Calu3 (cell line): ENCODE measurements around the gene KLC1. TPM values are rescaled to one million over a fixed set of nuclear protein-coding genes. Genes with fewer than 3 reads are reported as not detected.

Source experiments
- BruUV-seq: library from RNA; stranded (reverse); fragments of 400-500 nt; replicated peaks from 2 replicates; lab custom pipeline; 2021; lab: Mats Ljungman, UMichigan
- CTCF ChIA-PET: fragments of 300-600 bp; sonication (Branson Sonifier 250); formaldehyde crosslinking; loops from one replicate; lab custom pipeline; 2022; ENCODE audit warnings: antibody characterized with exemption; lab: Charles Lee
- DNase-seq: peaks from one replicate; pipeline ENCODE4 v3.0.0; 2022
- H3K27ac Mint-ChIP-seq: one replicate; pipeline ENCODE4 v1.8.0; 2022; ENCODE audit warnings: mixed read lengths; ENCODE audit not compliant: unreplicated experiment
- H3K27me3 Mint-ChIP-seq: one replicate; pipeline ENCODE4 v1.8.0; 2022; ENCODE audit warnings: mixed read lengths; ENCODE audit not compliant: unreplicated experiment
- H3K36me3 Mint-ChIP-seq: one replicate; pipeline ENCODE4 v1.8.0; 2022; ENCODE audit warnings: mild to moderate bottlenecking, moderate library complexity, mixed read lengths; ENCODE audit not compliant: insufficient read depth, unreplicated experiment
- H3K4me1 Mint-ChIP-seq: one replicate; pipeline ENCODE4 v1.8.0; 2022; ENCODE audit warnings: mild to moderate bottlenecking, low read depth, mixed read lengths; ENCODE audit not compliant: unreplicated experiment
- H3K4me3 Mint-ChIP-seq: one replicate; pipeline ENCODE4 v1.8.0; 2022; ENCODE audit warnings: mild to moderate bottlenecking, low read depth, moderate library complexity, mixed read lengths; ENCODE audit not compliant: unreplicated experiment
- H3K9me3 Mint-ChIP-seq: one replicate; pipeline ENCODE4 v1.8.0; 2022; ENCODE audit warnings: low read depth, mixed read lengths; ENCODE audit not compliant: unreplicated experiment
- CTCF ChIP-seq: fragments of 200-600 bp; IDR thresholded peaks from one replicate; pipeline ENCODE4 v1.8.0; 2022; ENCODE audit warnings: antibody characterized with exemption; ENCODE audit not compliant: unreplicated experiment
- intact Hi-C: fragments of 100-400 bp; cut with micrococcal nuclease; formaldehyde crosslinking; loops from one replicate; pipeline ENCODE4 v1.10.0; 2022; ENCODE audit not compliant: unreplicated experiment
- total RNA-seq: library from RNA; stranded (reverse); gene quantifications from 2 replicates; pipeline ENCODE4 v1.2.3, GENCODE V29; 2022

Gene KLC1
- total RNA-seq, 1 experiment from 2014 or later: 124 TPM

DNA sequence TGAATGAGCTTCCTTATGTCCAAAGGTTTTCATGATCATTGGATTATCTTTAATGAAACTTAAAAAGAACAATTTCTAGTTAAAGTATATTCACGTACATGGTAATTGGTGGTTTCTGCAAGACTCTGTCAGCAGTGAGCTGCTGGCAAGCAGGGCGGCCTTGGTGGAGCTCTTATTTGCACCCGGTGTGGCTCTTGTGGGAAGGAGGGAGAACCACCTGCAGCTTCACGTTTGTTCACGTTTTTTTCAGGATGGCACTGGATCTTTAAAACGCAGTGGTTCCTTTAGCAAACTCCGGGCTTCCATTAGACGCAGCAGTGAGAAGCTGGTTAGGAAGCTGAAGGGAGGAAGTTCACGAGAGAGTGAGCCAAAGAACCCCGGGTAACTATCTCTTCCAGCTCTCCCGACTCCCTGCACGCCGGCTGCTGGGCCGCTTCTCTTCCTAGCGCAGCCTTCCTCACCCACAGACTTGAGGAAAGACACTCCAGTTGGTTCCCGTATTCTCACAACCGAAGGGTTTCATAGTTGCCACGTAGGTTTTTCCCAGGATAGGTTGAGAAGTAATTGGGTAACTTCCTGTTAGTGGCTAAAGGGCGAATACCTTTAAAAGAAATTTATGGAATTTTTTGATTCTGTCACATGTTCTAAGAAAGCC lies 57.9 kb downstream of the KLC1 start:
- no peak for TF ChIP-seq CTCF
- Mint-ChIP-seq H3K27me3 (no peaks in the 10 kb centered on the region), H3K36me3 (peaks cover 45% of the 10 kb centered on the region), H3K27ac (no peak overlapping the region), H3K9me3 (no peaks in the 10 kb centered on the region), H3K4me1 (no peaks in the 10 kb centered on the region), H3K4me3 (no peak overlapping the region)
- intact Hi-C loops: no loop called here
- no TSS peak for BruUV-seq
- DNase-seq: no peak
- CTCF ChIA-PET: no interaction called here

GRCh38 chr14:103687712-103688111 lies 58.7 kb downstream of the KLC1 start:
- intact Hi-C loops: no loop called here
- no peaks in the 10 kb centered on the region for H3K4me1 Mint-ChIP-seq
- TF ChIP-seq CTCF: no peak
- H3K4me3 Mint-ChIP-seq: no peak overlapping the region
- H3K27ac Mint-ChIP-seq: no peak overlapping the region
- no peaks in the 10 kb centered on the region for H3K9me3 Mint-ChIP-seq
- DNase-seq: no peak
- CTCF ChIA-PET: no interaction called here
- H3K36me3 Mint-ChIP-seq: peaks cover 45% of the 10 kb centered on the region
- H3K27me3 Mint-ChIP-seq: no peaks in the 10 kb centered on the region
- no TSS peak for BruUV-seq

DNA sequence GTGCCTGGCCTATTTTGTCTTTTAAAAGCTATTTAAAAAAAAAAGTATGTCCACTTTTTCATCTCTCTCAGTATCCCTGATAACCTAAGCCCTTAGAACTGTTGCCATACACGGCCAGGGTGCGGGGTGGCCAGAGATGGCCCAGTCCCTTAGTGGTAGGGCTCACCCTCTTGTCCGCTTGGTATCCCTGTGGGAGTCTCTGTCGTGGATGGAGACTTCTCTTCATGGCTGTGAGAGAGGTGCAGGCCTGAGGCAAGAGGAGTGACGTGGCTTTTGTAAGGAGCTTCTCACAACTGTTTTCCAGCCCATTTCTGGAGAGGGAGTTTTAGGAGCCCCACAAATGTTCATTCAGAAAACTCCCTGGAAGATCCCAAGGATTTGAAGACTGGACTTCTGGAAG lies 59.4 kb downstream of the KLC1 start:
- no peak for DNase-seq
- no peaks in the 10 kb centered on the region for H3K9me3 Mint-ChIP-seq
- no peaks in the 10 kb centered on the region for H3K4me1 Mint-ChIP-seq
- no TSS peak for BruUV-seq
- intact Hi-C loops: no loop called here
- TF ChIP-seq CTCF: no peak
- H3K36me3 Mint-ChIP-seq: peaks cover 43% of the 10 kb centered on the region
- no peak overlapping the region for H3K27ac Mint-ChIP-seq
- no peak overlapping the region for H3K4me3 Mint-ChIP-seq
- H3K27me3 Mint-ChIP-seq: no peaks in the 10 kb centered on the region
- CTCF ChIA-PET: no interaction called here

DNA sequence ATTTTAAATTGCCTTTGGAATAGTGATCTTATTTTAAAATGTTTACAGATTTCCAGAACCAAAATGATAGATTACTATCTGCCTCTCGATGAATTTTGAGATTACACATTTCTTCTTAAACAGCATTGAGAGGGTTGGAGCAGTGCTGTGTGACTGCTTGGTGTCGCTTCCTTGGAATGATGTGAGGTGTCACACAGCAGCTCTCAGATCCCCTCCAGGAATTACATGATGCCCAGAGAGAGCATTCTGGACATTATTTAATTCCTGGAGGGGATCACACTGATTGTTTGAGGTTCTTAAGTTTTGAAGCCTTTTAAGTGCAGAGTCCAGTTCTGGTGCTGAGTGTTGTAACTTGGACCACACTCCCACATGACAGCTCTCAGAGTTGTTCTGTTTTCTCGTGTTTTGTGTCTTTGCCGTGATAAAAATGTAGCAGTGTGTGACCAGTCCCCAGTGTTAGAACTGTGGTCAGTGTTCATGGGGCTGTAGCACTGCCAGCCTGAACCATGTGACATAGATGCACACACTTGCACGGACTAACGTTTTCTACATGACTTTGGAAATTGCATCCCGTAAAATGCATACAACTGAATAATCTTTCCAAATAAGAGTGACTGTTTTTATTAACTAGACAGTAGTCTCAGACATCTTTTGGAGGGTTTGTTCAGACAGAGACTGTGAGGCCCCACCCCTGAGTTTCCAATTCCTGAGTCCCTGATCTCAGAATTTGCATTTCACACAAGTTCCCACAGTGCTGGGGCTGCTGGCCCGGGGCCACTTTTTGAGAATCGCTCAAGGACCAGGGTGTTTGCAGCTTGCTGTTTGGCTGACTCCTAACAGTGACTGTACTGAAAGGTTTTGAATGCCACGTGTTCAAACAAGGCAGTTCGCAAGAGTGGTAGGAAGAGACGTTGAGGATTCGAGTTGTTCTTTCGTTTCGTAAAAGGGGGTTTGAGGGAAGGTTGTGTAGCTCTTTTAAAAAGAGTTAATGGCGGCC lies 60.2 kb downstream of the KLC1 start:
- Mint-ChIP-seq H3K27ac (no peak overlapping the region), H3K27me3 (no peaks in the 10 kb centered on the region), H3K36me3 (peaks cover 45% of the 10 kb centered on the region), H3K4me1 (no peaks in the 10 kb centered on the region), H3K9me3 (no peaks in the 10 kb centered on the region), H3K4me3 (no peak overlapping the region)
- CTCF ChIA-PET: no interaction called here
- DNase-seq: no peak
- no TSS peak for BruUV-seq
- TF ChIP-seq CTCF: no peak
- intact Hi-C loops: no loop called here
